Measurements from ENCODE around the gene SLC9A9. TPM values are rescaled to one million over a fixed set of nuclear protein-coding genes. Genes with fewer than 3 reads are reported as not detected.

Gene SLC9A9
- polyA plus RNA-seq, 1 of the 3 experiments (the other 2 are of a cell fraction), result 0.05 TPM

DNA sequence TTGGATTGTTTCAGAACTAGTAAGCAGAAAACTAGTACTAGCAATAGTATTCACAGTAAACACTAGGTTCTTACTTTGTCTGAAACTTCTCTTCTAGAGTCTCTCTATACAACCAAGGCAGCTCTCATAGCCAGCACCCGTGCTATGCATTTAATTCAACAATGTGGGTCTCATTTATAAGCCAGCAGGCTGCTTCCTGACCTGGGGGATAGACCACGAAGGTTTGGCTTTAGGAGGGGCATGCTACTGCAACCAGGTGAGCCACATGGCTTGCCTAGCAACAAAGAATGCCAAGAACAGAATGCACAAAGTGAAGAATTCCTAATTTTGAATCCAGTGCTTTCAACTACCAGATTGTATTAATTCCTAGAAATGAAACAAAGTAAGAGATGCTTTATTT is 514.9 kb downstream of the SLC9A9 start:
- Histone ChIP-seq H2AFZ (ENCODE audit: low read depth) (0 out of 2 replicates have a peak overlapping the region, but pooled peaks have one; percentile 11), H3K9me2 (no peaks in the 10 kb centered on the region), H3K4me1 (ENCODE audit: control insufficient read depth in 1 of 2, insufficient read depth in 2 of 2, low read depth in 1 of 2, low read length in 1 of 2) (peaks cover 4 to 19% of the 10 kb centered on the region in 2 experiments), H3K36me3 (replicated peaks in 1 of 2; ENCODE audit: control insufficient read depth in 1 of 2, insufficient read depth in 2 of 2, low read length in 1 of 2) (no peaks in the 10 kb centered on the region), H3K79me2 (ENCODE audit: insufficient read depth) (no peaks in the 10 kb centered on the region), H3F3A (replicated peaks; ENCODE audit: insufficient read depth) (no peaks in the 10 kb centered on the region), H3K9ac (no peak overlapping the region), H3K27ac (ENCODE audit: low read depth in 2 of 2, low read length in 1 of 2) (no peak overlapping the region), H4K20me1 (ENCODE audit: insufficient read depth) (no peaks in the 10 kb centered on the region), H3K27me3 (ENCODE audit: insufficient read depth) (no peaks in the 10 kb centered on the region), H3K4me3 (ENCODE audit: low read depth in 2 of 2, low read length in 1 of 2) (no peak overlapping the region), H3K4me2 (no peak overlapping the region), H3K9me3 (no peaks in the 10 kb centered on the region)
- TF ChIP-seq, protein P1, sequence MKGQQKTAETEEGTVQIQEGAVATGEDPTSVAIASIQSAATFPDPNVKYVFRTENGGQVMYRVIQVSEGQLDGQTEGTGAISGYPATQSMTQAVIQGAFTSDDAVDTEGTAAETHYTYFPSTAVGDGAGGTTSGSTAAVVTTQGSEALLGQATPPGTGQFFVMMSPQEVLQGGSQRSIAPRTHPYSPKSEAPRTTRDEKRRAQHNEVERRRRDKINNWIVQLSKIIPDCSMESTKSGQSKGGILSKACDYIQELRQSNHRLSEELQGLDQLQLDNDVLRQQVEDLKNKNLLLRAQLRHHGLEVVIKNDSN (IDR thresholded peaks at IDR 0.05; ENCODE audit: borderline replicate concordance, low read depth), result no peak
- TF ChIP-seq, protein P2, sequence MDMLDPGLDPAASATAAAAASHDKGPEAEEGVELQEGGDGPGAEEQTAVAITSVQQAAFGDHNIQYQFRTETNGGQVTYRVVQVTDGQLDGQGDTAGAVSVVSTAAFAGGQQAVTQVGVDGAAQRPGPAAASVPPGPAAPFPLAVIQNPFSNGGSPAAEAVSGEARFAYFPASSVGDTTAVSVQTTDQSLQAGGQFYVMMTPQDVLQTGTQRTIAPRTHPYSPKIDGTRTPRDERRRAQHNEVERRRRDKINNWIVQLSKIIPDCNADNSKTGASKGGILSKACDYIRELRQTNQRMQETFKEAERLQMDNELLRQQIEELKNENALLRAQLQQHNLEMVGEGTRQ (IDR thresholded peaks at IDR 0.05; ENCODE audit: borderline replicate concordance, low read depth, low read length), result no peak
- TF ChIP-seq NFIC (IDR thresholded peaks at IDR 0.05; ENCODE audit: borderline replicate concordance), result no peak
- no peak for TF ChIP-seq MEF2A (IDR thresholded peaks at IDR 0.05; ENCODE audit: borderline replicate concordance, low read depth)
- TF ChIP-seq TCF12 (IDR thresholded peaks at IDR 0.05), result no peak
- no peak for TF ChIP-seq JUND (IDR thresholded peaks at IDR 0.05)
- no peak for TF ChIP-seq FOSL2 (IDR thresholded peaks at IDR 0.05; ENCODE audit: borderline replicate concordance, low read depth)
- no peak for TF ChIP-seq FOXJ3 (CRISPR knock-in tag; IDR thresholded peaks at IDR 0.05)
- TF ChIP-seq SIN3A (IDR thresholded peaks at IDR 0.05; ENCODE audit: borderline replicate concordance, low read depth, low read length), result no peak
- no peak for TF ChIP-seq RCOR1 (IDR thresholded peaks at IDR 0.05; ENCODE audit: low read length)
- TF ChIP-seq SMC3 (IDR thresholded peaks at IDR 0.05; ENCODE audit: low read depth, low read length), result no peak
- no peak for TF ChIP-seq POLR2AphosphoS5 (IDR thresholded peaks at IDR 0.05; ENCODE audit: low read depth, low read length)
- TF ChIP-seq MXI1 (IDR thresholded peaks at IDR 0.05; ENCODE audit: low read depth, low read length), result no peak
- DNase-seq, result no peak
- 23% methylated on average over 2 of the region's 2 CpGs for WGBS (ENCODE audit: low lambda C conversion rate)
- POLR2A ChIA-PET, result no interaction called here
- CTCF ChIA-PET, result no interaction called here

DNA sequence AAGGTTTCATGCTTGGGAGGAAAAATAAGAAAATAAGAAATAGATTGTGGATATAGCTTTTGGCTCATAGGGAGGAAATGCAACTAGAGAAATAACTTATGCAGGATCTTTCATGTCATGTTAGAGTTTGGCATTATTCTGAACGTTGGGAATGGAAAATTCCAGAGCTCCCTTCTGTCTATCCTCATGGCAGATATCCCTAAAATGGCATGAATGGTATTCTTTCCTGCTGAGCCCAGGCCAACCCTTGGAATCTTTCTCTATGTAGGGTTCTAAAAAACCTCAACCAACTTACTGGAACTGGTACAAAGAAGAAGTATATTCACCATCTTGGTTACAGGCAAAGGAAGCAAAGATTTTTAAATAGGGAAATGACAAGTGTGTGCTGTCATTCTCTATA is 516.2 kb downstream of the SLC9A9 start:
- TF ChIP-seq EP300 (IDR thresholded peaks at IDR 0.05; ENCODE audit: borderline replicate concordance in 1 of 2, low read depth in 1 of 2, low read length in 1 of 2) (peak in 1 of 2 experiments; percentile 31; a peak in 1 of 4 replicates), RCOR1 (IDR thresholded peaks at IDR 0.05; ENCODE audit: low read length) (no peak)
- TF ChIP-seq, protein P3, sequence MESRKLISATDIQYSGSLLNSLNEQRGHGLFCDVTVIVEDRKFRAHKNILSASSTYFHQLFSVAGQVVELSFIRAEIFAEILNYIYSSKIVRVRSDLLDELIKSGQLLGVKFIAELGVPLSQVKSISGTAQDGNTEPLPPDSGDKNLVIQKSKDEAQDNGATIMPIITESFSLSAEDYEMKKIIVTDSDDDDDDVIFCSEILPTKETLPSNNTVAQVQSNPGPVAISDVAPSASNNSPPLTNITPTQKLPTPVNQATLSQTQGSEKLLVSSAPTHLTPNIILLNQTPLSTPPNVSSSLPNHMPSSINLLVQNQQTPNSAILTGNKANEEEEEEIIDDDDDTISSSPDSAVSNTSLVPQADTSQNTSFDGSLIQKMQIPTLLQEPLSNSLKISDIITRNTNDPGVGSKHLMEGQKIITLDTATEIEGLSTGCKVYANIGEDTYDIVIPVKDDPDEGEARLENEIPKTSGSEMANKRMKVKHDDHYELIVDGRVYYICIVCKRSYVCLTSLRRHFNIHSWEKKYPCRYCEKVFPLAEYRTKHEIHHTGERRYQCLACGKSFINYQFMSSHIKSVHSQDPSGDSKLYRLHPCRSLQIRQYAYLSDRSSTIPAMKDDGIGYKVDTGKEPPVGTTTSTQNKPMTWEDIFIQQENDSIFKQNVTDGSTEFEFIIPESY (IDR thresholded peaks at IDR 0.05; ENCODE audit: borderline replicate concordance, low read depth), result no peak
- Histone ChIP-seq H3K9me2 (no peaks in the 10 kb centered on the region), H3K4me3 (ENCODE audit: low read depth in 2 of 2, low read length in 1 of 2) (no peak overlapping the region), H3K36me3 (replicated peaks in 1 of 2; ENCODE audit: control insufficient read depth in 1 of 2, insufficient read depth in 2 of 2, low read length in 1 of 2) (no peaks in the 10 kb centered on the region), H3K27ac (ENCODE audit: low read depth in 2 of 2, low read length in 1 of 2) (no peak overlapping the region), H4K20me1 (ENCODE audit: insufficient read depth) (no peaks in the 10 kb centered on the region), H2AFZ (ENCODE audit: low read depth) (no peak overlapping the region), H3K27me3 (ENCODE audit: insufficient read depth) (no peaks in the 10 kb centered on the region), H3K4me2 (no peak overlapping the region), H3F3A (replicated peaks; ENCODE audit: insufficient read depth) (no peaks in the 10 kb centered on the region), H3K9me3 (no peaks in the 10 kb centered on the region), H3K4me1 (ENCODE audit: control insufficient read depth in 1 of 2, insufficient read depth in 2 of 2, low read depth in 1 of 2, low read length in 1 of 2) (peaks cover 4 to 19% of the 10 kb centered on the region in 2 experiments), H3K9ac (no peak overlapping the region), H3K79me2 (ENCODE audit: insufficient read depth) (no peaks in the 10 kb centered on the region)
- no peak for DNase-seq
- WGBS (ENCODE audit: low lambda C conversion rate), result 5% methylated on average over 1 of the region's 1 CpG
- POLR2A ChIA-PET, result no interaction called here
- CTCF ChIA-PET, result no interaction called here

Measured in SK-N-SH (cell line).